ENCODE measurements around the gene CPOX.

CPOX gene

DNA sequence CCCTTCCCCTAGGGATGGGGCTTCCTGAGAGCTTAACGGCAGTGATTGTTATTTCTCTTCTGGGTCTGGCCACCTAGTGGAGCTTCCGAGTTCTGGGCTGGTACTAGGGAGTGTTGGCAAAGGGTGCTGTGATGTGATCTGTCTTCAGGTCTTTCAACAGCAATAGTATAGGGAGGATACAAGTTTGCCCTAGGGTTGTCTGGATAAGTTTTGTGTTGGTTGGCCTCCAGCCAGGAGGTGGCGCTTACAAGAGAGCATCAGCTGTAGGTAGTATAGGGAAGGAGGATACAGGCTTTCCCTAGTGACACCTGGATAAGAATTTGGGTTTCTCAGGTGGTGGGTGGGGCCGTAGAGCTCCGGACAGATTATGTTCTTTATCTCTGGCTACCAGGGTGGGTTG, 19.2 kb upstream of the CPOX start:
- Histone ChIP-seq H3K4me1 (ENCODE audit: control insufficient read depth, insufficient read depth, low read length) (no peaks in the 10 kb centered on the region), H3K4me3 (ENCODE audit: low read depth, low read length) (no peak overlapping the region), H3K27ac (ENCODE audit: extremely low read depth, low read depth, low read length) (no peak overlapping the region), H3K9me3 (ENCODE audit: control insufficient read depth, insufficient read depth, low read depth, low read length) (no peaks in the 10 kb centered on the region), H3K36me3 (ENCODE audit: control insufficient read depth in 2 of 2, insufficient read depth in 1 of 2, low read length in 2 of 2) (no peaks in the 10 kb centered on the region)
- TF ChIP-seq, protein P1, sequence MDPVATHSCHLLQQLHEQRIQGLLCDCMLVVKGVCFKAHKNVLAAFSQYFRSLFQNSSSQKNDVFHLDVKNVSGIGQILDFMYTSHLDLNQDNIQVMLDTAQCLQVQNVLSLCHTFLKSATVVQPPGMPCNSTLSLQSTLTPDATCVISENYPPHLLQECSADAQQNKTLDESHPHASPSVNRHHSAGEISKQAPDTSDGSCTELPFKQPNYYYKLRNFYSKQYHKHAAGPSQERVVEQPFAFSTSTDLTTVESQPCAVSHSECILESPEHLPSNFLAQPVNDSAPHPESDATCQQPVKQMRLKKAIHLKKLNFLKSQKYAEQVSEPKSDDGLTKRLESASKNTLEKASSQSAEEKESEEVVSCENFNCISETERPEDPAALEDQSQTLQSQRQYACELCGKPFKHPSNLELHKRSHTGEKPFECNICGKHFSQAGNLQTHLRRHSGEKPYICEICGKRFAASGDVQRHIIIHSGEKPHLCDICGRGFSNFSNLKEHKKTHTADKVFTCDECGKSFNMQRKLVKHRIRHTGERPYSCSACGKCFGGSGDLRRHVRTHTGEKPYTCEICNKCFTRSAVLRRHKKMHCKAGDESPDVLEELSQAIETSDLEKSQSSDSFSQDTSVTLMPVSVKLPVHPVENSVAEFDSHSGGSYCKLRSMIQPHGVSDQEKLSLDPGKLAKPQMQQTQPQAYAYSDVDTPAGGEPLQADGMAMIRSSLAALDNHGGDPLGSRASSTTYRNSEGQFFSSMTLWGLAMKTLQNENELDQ (tag by site-specific recombination; IDR thresholded peaks at IDR 0.05; ENCODE audit: low read depth): no peak
- no peak for TF ChIP-seq ZNF174 (tag by site-specific recombination; IDR thresholded peaks at IDR 0.05)
- TF ChIP-seq, protein P2, sequence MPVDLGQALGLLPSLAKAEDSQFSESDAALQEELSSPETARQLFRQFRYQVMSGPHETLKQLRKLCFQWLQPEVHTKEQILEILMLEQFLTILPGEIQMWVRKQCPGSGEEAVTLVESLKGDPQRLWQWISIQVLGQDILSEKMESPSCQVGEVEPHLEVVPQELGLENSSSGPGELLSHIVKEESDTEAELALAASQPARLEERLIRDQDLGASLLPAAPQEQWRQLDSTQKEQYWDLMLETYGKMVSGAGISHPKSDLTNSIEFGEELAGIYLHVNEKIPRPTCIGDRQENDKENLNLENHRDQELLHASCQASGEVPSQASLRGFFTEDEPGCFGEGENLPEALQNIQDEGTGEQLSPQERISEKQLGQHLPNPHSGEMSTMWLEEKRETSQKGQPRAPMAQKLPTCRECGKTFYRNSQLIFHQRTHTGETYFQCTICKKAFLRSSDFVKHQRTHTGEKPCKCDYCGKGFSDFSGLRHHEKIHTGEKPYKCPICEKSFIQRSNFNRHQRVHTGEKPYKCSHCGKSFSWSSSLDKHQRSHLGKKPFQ (tag by site-specific recombination; IDR thresholded peaks at IDR 0.05): no peak
- TF ChIP-seq, protein P3, sequence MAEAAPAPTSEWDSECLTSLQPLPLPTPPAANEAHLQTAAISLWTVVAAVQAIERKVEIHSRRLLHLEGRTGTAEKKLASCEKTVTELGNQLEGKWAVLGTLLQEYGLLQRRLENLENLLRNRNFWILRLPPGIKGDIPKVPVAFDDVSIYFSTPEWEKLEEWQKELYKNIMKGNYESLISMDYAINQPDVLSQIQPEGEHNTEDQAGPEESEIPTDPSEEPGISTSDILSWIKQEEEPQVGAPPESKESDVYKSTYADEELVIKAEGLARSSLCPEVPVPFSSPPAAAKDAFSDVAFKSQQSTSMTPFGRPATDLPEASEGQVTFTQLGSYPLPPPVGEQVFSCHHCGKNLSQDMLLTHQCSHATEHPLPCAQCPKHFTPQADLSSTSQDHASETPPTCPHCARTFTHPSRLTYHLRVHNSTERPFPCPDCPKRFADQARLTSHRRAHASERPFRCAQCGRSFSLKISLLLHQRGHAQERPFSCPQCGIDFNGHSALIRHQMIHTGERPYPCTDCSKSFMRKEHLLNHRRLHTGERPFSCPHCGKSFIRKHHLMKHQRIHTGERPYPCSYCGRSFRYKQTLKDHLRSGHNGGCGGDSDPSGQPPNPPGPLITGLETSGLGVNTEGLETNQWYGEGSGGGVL (tag by site-specific recombination; IDR thresholded peaks at IDR 0.05): no peak
- TF ChIP-seq ZNF157 (tag by site-specific recombination; IDR thresholded peaks at IDR 0.05): no peak
- no peak for TF ChIP-seq KLF16 (tag by site-specific recombination; IDR thresholded peaks at IDR 0.05)
- no peak for TF ChIP-seq SP3 (tag by site-specific recombination; IDR thresholded peaks at IDR 0.05)
- TF ChIP-seq ZBTB21 (tag by site-specific recombination; IDR thresholded peaks at IDR 0.05): no peak
- TF ChIP-seq BCL11B (tag by site-specific recombination; IDR thresholded peaks at IDR 0.05; ENCODE audit: low read depth): no peak
- no peak for TF ChIP-seq ZNF16 (tag by site-specific recombination; IDR thresholded peaks at IDR 0.05; ENCODE audit: low read depth)
- TF ChIP-seq BCL11A (tag by site-specific recombination; IDR thresholded peaks at IDR 0.05; ENCODE audit: low read depth): no peak
- ChIA-PET CTCF (interaction anchor here (0.6 to 2.5 kb wide), 4 partner anchors 10 to 409 kb away, joined by 3 to 15 read pairs (median 3); no protein-coding TSS in a partner anchor), POLR2A (no interaction called here)

DNA sequence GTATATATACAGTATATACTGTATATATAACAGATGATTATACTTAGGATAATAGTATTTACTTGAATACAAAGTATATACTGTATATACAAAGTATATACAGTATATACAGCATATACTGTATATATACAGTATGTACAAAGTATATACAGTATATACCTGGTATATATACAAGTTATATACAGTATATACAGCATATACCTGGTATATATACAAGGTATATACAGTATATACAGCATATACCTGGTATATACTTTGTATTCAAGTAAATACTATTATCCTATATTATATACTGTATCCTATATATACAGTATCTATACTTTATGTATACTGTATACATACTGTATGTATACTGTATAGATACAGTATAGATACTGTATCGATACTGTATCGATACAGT, 14.6 kb upstream of the CPOX start:
- POLR2A ChIA-PET: no interaction called here
- peak; percentile 92 for TF ChIP-seq ZNF211 (tag by site-specific recombination; IDR thresholded peaks at IDR 0.05; ENCODE audit: low read depth)
- TF ChIP-seq ZEB2 (tag by site-specific recombination; IDR thresholded peaks at IDR 0.05): no peak
- Histone ChIP-seq H3K4me3 (ENCODE audit: low read depth, low read length) (no peak overlapping the region), H3K36me3 (ENCODE audit: control insufficient read depth in 2 of 2, insufficient read depth in 1 of 2, low read length in 2 of 2) (no peaks in the 10 kb centered on the region), H3K9me3 (ENCODE audit: control insufficient read depth, insufficient read depth, low read depth, low read length) (no peaks in the 10 kb centered on the region), H3K27ac (ENCODE audit: extremely low read depth, low read depth, low read length) (no peak overlapping the region), H3K4me1 (ENCODE audit: control insufficient read depth, insufficient read depth, low read length) (no peaks in the 10 kb centered on the region)
- CTCF ChIA-PET: no interaction called here

DNA sequence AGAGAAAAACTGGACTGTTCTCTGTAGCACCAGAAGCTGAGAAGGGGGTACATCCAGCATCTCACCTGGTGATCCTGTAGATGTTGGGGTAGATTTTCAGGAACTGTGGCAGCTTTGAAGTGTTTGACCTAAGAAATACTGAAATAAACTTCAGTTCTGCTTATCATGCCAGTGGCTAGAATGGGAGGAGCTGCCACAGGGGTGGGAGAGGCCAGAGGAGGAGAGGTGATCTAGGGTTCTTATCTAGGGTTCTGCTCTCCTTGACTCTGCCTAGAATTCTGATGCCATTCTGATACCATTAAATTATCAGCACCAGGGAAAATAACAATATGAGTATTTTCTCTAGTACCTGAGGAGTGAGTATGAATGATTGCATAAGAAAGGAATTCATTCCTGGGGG, 10.2 kb upstream of the CPOX start:
- CTCF ChIA-PET: interaction anchor here (0.6 to 5.4 kb wide), 3 partner anchors 21 to 209 kb away, joined by 3 to 79 read pairs (median 3); no protein-coding TSS in a partner anchor
- no peaks in the 10 kb centered on the region for H3K36me3 ChIP-seq (ENCODE audit: control insufficient read depth in 2 of 2, insufficient read depth in 1 of 2, low read length in 2 of 2)
- no peaks in the 10 kb centered on the region for H3K9me3 ChIP-seq (ENCODE audit: control insufficient read depth, insufficient read depth, low read depth, low read length)
- no peak overlapping the region for H3K27ac ChIP-seq (ENCODE audit: extremely low read depth, low read depth, low read length)
- TF ChIP-seq ZNF274 (IDR thresholded peaks at IDR 0.05; ENCODE audit: low read length) (no peak), ZNF274 (tag by site-specific recombination; IDR thresholded peaks at IDR 0.05; ENCODE audit: borderline replicate concordance) (no peak), ZNF654 (tag by site-specific recombination; IDR thresholded peaks at IDR 0.05; ENCODE audit: low read depth) (no peak), ZNF843 (tag by site-specific recombination; IDR thresholded peaks at IDR 0.05) (no peak), ZNF2 (tag by site-specific recombination; IDR thresholded peaks at IDR 0.05) (no peak), ZNF341 (tag by site-specific recombination; IDR thresholded peaks at IDR 0.05; ENCODE audit: low read depth) (no peak)
- TF ChIP-seq, protein P4, sequence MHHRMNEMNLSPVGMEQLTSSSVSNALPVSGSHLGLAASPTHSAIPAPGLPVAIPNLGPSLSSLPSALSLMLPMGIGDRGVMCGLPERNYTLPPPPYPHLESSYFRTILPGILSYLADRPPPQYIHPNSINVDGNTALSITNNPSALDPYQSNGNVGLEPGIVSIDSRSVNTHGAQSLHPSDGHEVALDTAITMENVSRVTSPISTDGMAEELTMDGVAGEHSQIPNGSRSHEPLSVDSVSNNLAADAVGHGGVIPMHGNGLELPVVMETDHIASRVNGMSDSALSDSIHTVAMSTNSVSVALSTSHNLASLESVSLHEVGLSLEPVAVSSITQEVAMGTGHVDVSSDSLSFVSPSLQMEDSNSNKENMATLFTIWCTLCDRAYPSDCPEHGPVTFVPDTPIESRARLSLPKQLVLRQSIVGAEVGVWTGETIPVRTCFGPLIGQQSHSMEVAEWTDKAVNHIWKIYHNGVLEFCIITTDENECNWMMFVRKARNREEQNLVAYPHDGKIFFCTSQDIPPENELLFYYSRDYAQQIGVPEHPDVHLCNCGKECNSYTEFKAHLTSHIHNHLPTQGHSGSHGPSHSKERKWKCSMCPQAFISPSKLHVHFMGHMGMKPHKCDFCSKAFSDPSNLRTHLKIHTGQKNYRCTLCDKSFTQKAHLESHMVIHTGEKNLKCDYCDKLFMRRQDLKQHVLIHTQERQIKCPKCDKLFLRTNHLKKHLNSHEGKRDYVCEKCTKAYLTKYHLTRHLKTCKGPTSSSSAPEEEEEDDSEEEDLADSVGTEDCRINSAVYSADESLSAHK (tag by site-specific recombination; IDR thresholded peaks at IDR 0.05): no peak
- POLR2A ChIA-PET: no interaction called here
- no peaks in the 10 kb centered on the region for H3K4me1 ChIP-seq (ENCODE audit: control insufficient read depth, insufficient read depth, low read length)
- H3K4me3 ChIP-seq (ENCODE audit: low read depth, low read length): no peak overlapping the region

Data from HEK293 (cell line).